Measurements from ENCODE around the gene TPO. TPM values are rescaled to one million over a fixed set of nuclear protein-coding genes. Genes with fewer than 3 reads are reported as not detected.

Gene TPO
- total RNA-seq, 1 experiment from 2014 or later: not detected

DNA sequence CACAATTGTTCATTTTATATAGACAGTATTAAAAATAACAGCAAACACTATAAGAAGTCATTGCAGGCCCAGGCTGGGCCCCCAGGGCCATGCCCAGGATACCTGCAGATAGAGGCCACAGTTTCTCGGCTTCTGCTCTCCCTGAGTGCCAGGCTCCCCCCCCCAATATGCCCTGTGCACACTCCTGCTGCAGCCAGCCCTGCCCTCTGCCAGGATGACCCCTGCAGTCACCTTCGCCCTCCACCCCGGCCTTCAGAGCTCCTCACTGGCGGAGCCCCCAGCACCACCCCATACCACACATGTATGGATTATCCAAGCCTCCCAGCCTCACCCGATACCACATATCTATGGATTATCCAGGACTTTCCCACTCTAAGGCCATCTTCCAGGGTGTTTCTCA is 104.5 kb downstream of the TPO start:
- Histone ChIP-seq H3K4me3 (no peak overlapping the region), H3K36me3 (no peaks in the 10 kb centered on the region), H3K27ac (no peak overlapping the region), H3K27me3 (peaks cover 13% of the 10 kb centered on the region), H3K4me1 (no peaks in the 10 kb centered on the region), H3K9me3 (replicated peaks) (no peaks in the 10 kb centered on the region)
- DNase-seq: no peak

DNA sequence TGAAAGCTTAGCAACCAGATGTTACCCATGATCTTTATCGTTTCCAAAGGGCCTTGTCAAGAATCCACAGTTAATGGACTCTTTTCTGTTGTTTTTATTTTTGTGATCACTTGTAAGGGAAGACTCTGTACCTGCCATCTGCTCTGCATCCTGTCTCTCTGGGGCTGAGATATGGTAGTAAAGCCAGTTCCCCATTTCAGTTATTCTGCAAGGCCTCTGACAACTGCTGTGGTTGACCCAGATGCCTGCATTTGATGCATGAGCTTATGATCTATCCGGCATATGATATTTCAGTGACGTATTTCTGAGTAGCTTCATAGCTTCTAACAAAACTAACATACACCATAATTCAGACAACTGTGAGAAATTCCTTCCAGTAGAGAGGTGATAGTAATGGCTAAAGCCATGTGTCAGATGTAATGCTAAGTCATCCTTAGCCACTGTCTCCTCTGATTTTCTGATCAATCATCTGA is 105.1 kb downstream of the TPO start:
- no peaks in the 10 kb centered on the region for H3K36me3 ChIP-seq
- H3K9me3 ChIP-seq (replicated peaks): no peaks in the 10 kb centered on the region
- no peak overlapping the region for H3K27ac ChIP-seq
- peaks cover 13% of the 10 kb centered on the region for H3K27me3 ChIP-seq
- no peaks in the 10 kb centered on the region for H3K4me1 ChIP-seq
- no peak overlapping the region for H3K4me3 ChIP-seq
- DNase-seq: no peak

DNA sequence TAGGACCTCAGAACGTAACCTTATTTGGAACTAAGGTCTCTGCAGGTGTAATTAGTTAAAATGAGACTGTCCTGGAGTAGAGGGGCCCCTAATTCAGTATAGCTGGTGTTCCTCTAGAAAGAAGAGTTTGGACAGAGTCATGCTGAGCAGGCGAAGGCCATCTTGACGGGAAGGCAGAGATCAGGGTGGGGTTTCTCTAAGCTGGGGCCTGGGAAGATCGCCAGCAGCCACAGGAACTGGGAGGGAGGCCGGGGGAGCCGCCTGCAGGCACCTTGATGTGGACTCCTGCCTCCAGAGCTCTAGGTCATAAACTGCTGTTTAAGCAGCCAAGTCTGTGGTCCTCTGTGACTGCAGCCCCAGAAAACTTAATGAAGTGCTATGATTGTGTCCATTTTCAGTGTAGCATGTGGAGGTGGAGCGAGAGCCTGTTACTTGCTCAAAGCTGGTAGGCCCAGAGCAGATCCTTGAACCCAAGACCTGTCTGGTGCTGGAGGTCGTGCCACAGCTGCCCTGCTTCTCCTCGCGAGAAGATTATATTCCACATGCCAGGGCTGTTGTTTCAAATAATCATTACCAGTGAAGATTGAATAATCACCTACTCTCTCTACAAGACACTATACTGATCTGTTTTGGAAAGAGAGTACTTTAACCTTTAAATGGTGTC is 105.7 kb downstream of the TPO start:
- Histone ChIP-seq H3K36me3 (no peaks in the 10 kb centered on the region), H3K4me1 (no peaks in the 10 kb centered on the region), H3K4me3 (no peak overlapping the region), H3K27ac (no peak overlapping the region), H3K27me3 (peaks cover 10% of the 10 kb centered on the region), H3K9me3 (replicated peaks) (no peaks in the 10 kb centered on the region)
- no peak for DNase-seq

DNA sequence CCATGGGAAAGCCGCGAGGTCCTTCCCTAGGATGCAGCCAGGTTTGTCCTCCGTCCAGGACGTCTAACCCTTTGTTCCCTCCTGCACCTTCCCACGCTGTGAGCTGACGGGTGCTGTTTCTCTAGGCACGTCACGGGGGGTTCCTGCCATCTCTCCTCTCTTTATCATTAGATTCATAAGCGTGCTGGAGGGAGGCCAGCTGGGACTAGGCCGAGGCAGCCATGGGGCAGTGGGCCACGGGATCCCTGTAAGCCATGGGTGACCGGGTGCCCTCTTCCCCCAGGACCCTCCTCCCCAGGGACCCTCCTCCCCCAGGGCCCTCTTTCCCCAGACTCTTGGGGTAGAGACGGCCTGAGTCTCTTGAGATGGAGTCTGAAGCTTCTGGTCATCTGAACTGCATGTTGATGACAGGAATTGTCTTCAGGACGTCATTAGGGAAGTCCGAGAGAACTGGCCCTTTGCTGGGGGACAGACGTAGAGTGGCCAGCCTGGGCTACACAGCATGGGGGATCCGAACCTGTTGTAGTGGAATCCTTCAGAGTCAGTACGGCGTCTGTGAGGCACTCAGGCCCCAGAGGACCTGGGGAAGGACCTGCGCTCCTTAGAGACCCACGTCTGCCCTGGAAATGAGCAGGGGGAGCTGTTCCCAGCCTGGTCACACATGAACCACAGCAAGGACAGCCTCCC is 108.1 kb downstream of the TPO start:
- Histone ChIP-seq H3K9me3 (replicated peaks) (no peaks in the 10 kb centered on the region), H3K4me1 (no peaks in the 10 kb centered on the region), H3K27ac (no peak overlapping the region), H3K4me3 (no peak overlapping the region), H3K36me3 (no peaks in the 10 kb centered on the region), H3K27me3 (no peaks in the 10 kb centered on the region; the same call in 1 of the 2 replicates)
- DNase-seq: no peak

DNA sequence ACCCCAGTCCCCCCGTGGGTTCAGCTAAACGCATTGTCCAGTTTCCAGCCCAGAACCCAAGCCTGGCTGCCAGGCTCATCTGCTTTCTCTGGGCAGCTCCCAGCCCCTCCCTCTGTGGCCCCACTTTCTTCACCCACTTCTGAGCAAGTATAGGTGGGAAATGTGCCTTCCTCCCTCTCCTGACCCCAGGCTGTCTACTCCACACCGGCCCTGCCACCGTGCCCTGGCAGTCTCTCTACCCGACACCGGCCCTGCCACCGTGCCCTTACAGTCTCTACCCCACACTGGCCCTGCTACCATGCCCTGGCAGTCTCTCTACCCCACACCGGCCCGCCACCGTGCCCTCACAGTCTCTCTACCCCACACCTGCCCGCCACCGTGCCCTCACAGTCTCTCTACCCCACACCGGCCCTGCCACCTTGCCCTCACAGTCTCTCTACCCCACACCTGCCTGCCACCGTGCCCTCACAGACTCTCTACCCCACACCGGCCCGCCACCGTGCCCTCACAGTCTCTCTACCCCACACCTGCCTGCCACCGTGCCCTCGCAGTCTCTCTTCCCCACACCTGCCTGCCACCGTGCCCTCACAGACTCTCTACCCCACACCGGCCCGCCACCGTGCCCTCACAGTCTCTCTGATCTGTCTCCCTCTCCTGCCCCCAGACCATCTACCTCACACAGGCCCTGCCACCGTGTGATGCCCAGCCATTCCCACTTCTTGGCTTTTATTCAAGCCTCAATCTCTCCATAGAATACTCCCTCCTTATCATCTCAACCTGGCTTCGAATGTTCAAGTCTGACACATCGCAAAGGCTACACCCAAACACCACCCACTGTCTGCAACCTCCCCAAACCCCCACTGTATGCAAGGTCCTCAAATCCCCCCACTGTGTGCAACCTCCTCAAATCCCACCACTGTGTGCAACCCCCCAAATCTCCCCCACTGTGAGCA is 108.9 kb downstream of the TPO start:
- no peaks in the 10 kb centered on the region for H3K36me3 ChIP-seq
- no peak overlapping the region for H3K27ac ChIP-seq
- no peak overlapping the region for H3K4me3 ChIP-seq
- DNase-seq: no peak
- H3K9me3 ChIP-seq (replicated peaks): no peaks in the 10 kb centered on the region
- no peaks in the 10 kb centered on the region for H3K4me1 ChIP-seq
- H3K27me3 ChIP-seq: no peaks in the 10 kb centered on the region; the same call in 1 of the 2 replicates

DNA sequence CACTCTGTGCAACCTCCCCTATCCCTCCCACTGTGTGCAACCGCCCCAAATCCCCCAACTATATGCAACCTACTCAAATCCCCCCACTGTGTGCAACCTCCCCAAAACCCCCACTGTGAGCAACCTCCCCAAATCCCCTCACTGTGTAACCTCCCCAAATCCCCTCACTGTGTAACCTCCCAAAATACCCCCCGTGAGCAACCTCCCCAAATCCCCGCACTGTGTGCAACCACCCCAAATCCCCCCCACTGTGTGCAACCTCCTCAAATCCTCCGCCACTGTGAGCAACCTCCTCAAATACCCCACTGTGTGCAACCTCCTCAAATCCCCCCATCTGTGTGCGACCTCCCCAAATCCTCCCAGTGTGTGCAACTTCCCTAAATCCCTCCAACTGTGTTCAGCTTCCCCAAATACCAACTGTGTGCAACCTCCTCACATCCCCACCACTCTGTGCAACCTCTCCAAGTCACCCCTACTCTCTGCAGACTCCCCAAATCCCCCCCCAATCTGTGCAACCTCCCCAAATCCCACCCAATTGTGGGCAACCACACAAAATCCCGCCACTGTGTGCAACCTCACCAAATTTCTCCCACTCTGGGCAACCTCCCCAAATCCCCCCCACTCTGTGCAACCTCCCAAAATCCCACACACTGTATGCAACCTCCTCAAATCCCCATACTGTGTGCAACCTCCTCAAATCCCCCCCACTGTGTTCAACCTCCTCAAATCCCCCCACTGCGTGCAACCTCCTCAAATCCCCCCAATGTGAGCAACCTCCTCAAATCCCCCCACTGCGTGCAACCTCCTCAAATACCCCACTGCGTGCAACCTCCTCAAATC is 114.1 kb downstream of the TPO start:
- no peaks in the 10 kb centered on the region for H3K36me3 ChIP-seq
- DNase-seq: no peak
- H3K9me3 ChIP-seq (replicated peaks): no peaks in the 10 kb centered on the region
- no peak overlapping the region for H3K4me3 ChIP-seq
- H3K27me3 ChIP-seq: no peaks in the 10 kb centered on the region
- H3K27ac ChIP-seq: no peak overlapping the region
- no peaks in the 10 kb centered on the region for H3K4me1 ChIP-seq

DNA sequence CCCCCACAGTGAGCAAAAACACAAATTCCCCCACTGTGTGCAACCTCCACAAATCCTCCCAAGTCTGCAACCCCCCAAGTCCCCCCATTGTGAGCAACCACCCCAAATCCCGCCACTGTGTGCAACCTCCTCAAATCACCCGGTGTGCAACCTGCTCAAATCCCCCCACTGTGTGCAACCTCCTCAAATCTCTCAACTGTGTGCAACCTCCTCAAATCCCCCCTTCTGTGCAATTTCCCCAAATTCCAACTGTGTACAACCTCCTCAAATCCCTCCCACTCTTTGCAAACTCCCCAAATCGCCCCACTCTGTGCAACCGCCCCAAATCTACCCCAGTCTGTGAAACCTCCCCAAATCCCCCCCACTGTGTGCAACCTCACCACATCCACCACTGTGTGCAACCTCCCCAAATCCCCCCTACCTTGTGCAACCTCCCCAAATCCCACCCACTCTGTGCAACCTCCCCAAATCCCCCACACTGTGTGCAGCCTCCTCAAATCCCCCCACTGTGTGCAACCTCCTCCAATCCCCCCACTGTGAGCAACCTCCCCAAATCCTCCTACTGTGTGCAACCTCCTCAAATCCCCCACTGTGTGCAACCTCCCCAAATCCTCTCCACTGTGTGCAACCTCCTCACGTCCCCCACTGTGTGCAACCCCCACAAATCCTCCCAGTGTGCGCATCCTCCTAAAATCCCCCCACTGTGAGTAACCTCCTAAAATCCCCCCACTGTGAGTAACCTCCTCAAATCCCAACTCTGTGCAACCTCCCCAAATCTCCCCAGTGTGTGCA is 115.2 kb downstream of the TPO start:
- Histone ChIP-seq H3K27me3 (no peaks in the 10 kb centered on the region), H3K9me3 (replicated peaks) (no peaks in the 10 kb centered on the region), H3K36me3 (no peaks in the 10 kb centered on the region), H3K4me3 (no peak overlapping the region), H3K27ac (no peak overlapping the region), H3K4me1 (no peaks in the 10 kb centered on the region)
- DNase-seq: no peak

DNA sequence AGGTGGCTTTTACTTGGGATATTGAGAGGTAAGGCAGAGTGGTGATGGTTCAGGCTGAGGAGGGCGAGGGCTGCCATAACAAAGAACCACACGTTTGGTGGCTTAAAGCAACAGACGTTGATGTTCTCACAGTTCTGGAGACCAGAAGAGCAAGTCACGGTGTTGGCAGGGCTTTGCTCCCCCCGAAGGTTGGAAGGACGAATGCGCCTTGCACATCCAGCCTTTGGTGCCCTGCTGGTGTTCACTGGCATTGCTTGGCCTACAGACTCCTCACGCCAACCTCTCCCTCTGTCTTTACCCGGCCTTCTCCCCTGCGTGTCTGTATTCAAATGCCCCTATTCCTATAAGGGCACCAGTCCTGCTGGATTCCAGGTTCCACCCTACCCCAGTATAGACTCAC is 125.4 kb downstream of the TPO start:
- Histone ChIP-seq H3K4me3 (no peak overlapping the region), H3K4me1 (no peaks in the 10 kb centered on the region), H3K27ac (no peak overlapping the region), H3K36me3 (no peaks in the 10 kb centered on the region), H3K9me3 (replicated peaks) (no peaks in the 10 kb centered on the region), H3K27me3 (peaks cover 9% of the 10 kb centered on the region; the same call in 1 of the 2 replicates)
- DNase-seq: peak in 1 of 2 experiments; percentile 45

DNA sequence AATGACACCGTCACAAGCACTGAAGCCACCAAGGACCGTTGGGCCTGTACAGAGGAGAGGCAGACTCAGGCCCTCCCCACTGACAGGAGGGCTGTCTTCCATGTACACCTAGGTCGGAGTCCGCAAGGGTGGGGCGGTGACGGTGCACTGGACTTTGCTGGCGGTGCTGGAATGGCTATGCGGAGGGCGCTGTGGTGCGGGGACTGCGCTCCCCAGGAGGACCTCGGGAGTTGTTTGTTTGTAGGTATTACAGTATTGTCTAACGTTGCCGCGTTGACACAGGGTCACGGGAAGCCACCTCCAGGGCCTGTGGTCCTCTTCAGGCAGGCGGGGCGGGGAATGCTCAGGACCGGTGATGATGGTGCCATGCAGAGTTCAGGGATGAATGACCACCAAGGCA is 126.2 kb downstream of the TPO start:
- Histone ChIP-seq H3K9me3 (replicated peaks) (no peaks in the 10 kb centered on the region), H3K27me3 (peaks cover 9% of the 10 kb centered on the region; the same call in 1 of the 2 replicates), H3K36me3 (no peaks in the 10 kb centered on the region), H3K4me3 (no peak overlapping the region), H3K4me1 (no peaks in the 10 kb centered on the region), H3K27ac (no peak overlapping the region)
- DNase-seq: no peak

DNA sequence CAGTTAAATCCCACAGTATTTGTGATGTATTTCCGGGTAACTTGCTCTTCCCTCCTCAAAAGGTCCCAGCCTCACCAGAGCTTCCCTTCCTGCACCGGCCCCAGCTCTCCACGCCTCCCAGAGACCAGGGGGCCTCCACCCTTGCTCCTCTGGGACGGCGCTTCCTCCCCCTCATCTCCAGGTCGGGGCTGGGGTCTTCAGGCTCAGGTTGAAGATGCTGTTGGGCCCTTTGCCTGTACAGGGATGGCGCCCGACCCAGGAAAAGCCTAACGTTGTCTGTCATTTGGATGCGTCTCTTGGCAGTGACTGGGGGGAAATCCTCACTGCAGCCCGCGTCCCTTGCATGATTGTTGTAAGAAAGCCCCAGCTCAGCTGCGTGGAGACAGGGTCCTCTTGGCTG is 126.7 kb downstream of the TPO start:
- Histone ChIP-seq H3K9me3 (replicated peaks) (no peaks in the 10 kb centered on the region), H3K36me3 (no peaks in the 10 kb centered on the region), H3K4me1 (no peaks in the 10 kb centered on the region), H3K4me3 (no peak overlapping the region), H3K27ac (no peak overlapping the region), H3K27me3 (peaks cover 9% of the 10 kb centered on the region; the same call in 1 of the 2 replicates)
- no peak for DNase-seq

DNA sequence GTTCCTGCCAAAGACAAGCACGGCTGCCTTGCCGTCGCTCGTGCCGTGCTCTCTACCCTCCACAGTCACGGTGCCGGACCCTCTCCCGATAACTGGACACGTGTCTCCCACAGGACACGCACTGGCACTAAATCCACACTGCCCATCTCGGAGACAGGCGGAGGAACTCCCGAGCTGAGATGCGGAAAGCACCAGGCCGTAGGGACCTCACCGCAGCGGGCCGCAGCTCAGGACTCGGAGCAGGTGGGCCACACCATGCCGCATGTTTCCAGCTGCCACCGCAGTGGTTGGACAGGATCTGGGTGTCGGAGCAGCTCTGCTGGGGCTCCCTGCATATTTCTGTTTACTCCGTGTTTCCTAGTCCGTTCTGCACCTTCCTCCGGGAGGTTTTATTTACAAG is 127.2 kb downstream of the TPO start:
- DNase-seq: no peak

DNA sequence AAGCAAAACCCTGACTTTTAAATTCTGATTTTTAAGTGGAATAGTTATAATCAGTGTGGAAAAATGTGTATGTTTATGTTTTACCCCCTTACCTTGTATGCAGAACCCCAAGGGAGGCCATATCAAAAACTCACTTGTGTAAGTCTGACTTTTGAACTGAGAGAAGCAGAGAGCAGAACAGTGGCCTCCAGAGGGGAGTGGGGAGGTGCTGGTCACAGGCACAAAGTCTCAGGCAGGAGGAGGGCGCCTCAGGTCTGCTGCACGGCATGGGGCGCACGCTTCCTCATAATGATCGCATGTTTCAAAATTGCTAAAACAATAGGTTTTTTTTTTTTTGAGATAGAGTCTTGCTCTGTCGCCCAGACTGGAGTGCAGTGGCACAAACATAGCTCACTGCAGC is 127.8 kb downstream of the TPO start:
- DNase-seq: no peak
- Histone ChIP-seq H3K27me3 (peaks cover 9% of the 10 kb centered on the region; the same call in 1 of the 2 replicates), H3K9me3 (replicated peaks) (no peaks in the 10 kb centered on the region), H3K36me3 (no peaks in the 10 kb centered on the region), H3K4me3 (no peak overlapping the region), H3K27ac (no peak overlapping the region), H3K4me1 (no peaks in the 10 kb centered on the region)

More for the DNA sequence above, 127.2 kb downstream of the TPO start:
- H3K4me1 ChIP-seq: no peaks in the 10 kb centered on the region
- H3K9me3 ChIP-seq (replicated peaks): no peaks in the 10 kb centered on the region
- H3K27ac ChIP-seq: no peak overlapping the region
- H3K4me3 ChIP-seq: no peak overlapping the region
- H3K27me3 ChIP-seq: peaks cover 9% of the 10 kb centered on the region; the same call in 1 of the 2 replicates
- no peaks in the 10 kb centered on the region for H3K36me3 ChIP-seq

DNA sequence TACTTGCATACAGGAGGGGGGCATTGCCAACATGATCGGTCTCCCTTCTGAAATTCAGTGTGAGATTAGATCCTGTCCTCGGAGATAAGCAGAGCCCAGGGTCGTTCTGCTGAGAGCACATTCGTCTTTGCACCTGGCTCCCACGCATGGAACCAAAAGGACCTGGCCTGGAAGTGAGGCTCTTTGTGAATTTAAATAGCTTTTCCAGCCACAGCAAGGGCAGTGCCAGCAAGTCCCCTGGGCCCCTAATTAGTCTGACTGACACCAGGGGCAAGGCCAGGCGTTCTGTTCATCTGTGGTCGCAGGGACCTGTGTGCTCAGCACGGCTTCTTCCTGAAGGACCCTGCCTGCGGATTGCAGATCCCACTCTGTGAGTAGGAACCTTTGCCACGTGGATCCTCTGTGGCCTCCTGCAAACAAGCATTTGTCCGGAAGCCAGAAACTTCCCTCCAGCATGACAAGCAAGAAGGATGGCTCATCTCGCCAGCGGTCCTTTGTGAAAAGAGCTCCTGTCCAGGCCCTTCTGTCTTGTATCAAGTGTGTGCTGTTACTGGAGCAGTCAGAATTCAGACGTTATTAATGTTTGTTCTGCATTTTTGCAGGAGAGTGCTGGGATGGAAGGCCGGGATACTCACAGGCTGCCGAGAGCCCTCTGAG is 128.7 kb downstream of the TPO start:
- Histone ChIP-seq H3K4me1 (no peaks in the 10 kb centered on the region), H3K4me3 (no peak overlapping the region), H3K36me3 (no peaks in the 10 kb centered on the region), H3K9me3 (replicated peaks) (no peaks in the 10 kb centered on the region), H3K27me3 (peaks cover 9% of the 10 kb centered on the region; the same call in 1 of the 2 replicates), H3K27ac (no peak overlapping the region)
- no peak for DNase-seq
